GM12875 (cell line): ENCODE results near the gene RSPO3.
"Not testable (repeated sequence)": the region's sequence is repeated elsewhere in the genome, so short reads cannot be mapped to it uniquely, and the experiment has no call there.

Experiments used
- H3K4me3 ChIP-seq: one replicate; pipeline ENCODE4 v1.5.1; 2011; ENCODE audit warnings: low read depth, low read length, control low read depth
- TF ChIP-seq, protein P1 (sequence below): IDR thresholded peaks from 2 replicates; pipeline ENCODE4 v1.5.1; 2011; ENCODE audit warnings: low read depth, mild to moderate bottlenecking, control low read depth, inconsistent platforms, low read length, moderate library complexity, borderline replicate concordance; ENCODE audit not compliant: insufficient read depth

RSPO3 gene

GRCh38 chr6:127219869-127220268, 101.4 kb downstream of the RSPO3 start:
- TF ChIP-seq, protein P1, sequence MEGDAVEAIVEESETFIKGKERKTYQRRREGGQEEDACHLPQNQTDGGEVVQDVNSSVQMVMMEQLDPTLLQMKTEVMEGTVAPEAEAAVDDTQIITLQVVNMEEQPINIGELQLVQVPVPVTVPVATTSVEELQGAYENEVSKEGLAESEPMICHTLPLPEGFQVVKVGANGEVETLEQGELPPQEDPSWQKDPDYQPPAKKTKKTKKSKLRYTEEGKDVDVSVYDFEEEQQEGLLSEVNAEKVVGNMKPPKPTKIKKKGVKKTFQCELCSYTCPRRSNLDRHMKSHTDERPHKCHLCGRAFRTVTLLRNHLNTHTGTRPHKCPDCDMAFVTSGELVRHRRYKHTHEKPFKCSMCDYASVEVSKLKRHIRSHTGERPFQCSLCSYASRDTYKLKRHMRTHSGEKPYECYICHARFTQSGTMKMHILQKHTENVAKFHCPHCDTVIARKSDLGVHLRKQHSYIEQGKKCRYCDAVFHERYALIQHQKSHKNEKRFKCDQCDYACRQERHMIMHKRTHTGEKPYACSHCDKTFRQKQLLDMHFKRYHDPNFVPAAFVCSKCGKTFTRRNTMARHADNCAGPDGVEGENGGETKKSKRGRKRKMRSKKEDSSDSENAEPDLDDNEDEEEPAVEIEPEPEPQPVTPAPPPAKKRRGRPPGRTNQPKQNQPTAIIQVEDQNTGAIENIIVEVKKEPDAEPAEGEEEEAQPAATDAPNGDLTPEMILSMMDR, result no peak
- no peak overlapping the region for H3K4me3 ChIP-seq

DNA sequence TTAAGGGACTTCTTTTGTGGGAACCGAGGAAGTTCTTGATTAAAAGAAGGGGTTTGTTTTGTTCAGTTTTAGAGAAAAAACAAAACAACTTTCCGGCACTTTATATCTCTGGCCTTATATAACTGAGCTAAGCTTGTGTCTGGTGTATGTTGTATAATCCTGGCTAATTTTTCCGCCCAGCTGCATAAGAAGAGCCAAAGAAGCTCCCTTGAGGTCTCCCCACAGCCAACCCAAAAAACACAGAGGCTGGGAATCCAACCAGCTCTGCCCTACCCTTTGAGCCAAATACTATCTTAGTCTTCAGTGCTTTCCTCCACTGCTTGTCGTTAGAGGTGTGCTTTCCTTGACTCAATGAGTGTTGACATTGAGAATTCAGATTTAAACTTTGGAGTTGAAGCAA, 102.7 kb downstream of the RSPO3 start:
- TF ChIP-seq, protein P1, result no peak
- H3K4me3 ChIP-seq, result no peak overlapping the region

DNA sequence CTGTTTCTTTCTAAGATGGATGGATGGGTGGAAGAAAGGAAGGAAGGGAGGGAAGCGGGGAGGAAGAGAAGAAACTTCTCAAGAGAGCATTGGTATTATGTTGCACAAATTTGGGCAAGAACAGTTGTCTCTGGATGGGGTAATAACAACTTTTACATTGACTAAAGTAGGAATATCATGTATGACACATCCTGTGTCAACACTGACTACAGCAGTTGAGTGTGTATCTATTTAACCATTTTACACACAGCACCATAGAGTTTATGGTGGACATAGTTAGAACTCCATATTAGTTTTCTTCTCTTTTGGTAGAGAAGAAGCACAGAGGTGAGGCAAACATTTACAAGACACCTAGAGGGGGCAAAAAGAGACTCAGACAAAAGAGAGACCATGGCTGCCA, 103.9 kb downstream of the RSPO3 start:
- H3K4me3 ChIP-seq, result no peak overlapping the region
- TF ChIP-seq, protein P1, result no peak

DNA sequence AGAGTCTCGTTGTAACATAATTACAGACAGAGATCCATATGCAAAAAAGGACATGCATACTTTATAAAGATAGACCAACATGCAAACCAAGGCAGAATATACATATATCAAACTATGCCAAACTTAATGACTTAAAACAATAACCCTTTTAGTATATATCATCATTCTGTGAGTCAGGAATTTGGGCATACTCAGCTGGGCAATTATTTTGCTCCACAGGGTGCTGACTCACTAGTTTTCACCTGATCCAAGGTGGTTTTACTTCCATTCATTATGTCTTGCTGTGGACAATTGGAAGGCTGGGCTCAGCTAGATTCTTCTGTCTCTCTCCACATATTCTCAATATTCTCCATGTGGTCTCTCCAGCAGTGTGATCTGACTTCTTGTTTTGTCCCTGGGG, 107.0 kb downstream of the RSPO3 start:
- TF ChIP-seq, protein P1, result no peak
- H3K4me3 ChIP-seq, result no peak overlapping the region

DNA sequence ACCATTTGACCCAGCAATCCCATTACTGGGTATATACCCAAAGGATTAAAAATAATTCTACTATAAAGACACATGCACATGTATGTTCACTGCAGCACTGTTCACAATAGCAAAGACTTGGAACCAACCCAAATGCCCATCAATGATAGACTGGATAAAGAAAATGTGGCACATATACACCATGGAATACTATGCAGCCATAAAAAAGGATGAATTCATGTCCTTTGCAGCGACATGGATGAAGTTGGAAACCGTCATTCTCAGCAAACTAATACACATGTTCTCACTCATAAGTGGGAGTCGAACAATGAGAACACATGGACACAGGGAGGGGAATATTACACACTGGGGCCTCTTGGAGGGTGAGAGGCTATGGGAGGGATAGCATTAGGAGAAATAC, 115.3 kb downstream of the RSPO3 start:
- H3K4me3 ChIP-seq, result not testable (repeated sequence)

- TF ChIP-seq, protein P1, result no peak
- H3K4me3 ChIP-seq, result no peak overlapping the region
Observed at GRCh38 chr6:127243501-127243900, 125.0 kb downstream of the RSPO3 start.
